K562 (cell line): Measurements from ENCODE around the gene TTLL9. TPM values are rescaled to one million over a fixed set of nuclear protein-coding genes. Genes with fewer than 3 reads are reported as not detected.

Source experiments
- E4F1 ChIP-seq: fragments of 250-450 bp; sonication (Bioruptor Pico); IDR thresholded peaks from 2 replicates; pipeline ENCODE4 v1.5.0; 2021; ENCODE audit warnings: mild to moderate bottlenecking, borderline replicate concordance
- ELK1 ChIP-seq: sonication (generic); formaldehyde crosslinking; IDR thresholded peaks from 2 replicates; pipeline ENCODE4 v1.8.1; 2022; ENCODE audit warnings: missing genetic modification reagents
- FOXJ3 ChIP-seq: sonication (generic); formaldehyde crosslinking; IDR thresholded peaks from 2 replicates; pipeline ENCODE4 v1.4.0; 2020; ENCODE audit warnings: mild to moderate bottlenecking, missing genetic modification reagents
- HMG20A ChIP-seq: fragments of 450-650 bp; formaldehyde crosslinking; conservative IDR thresholded peaks from 2 replicates; pipeline ENCODE4 v1.4.0; 2020; ENCODE audit warnings: mild to moderate bottlenecking, mixed read lengths
- HMG20B ChIP-seq: fragments of 250-450 bp; sonication (Bioruptor Pico); IDR thresholded peaks from 2 replicates; pipeline ENCODE4 v1.5.0; 2021; ENCODE audit warnings: mild to moderate bottlenecking
- MITF ChIP-seq: IDR thresholded peaks from 2 replicates; pipeline ENCODE4 v1.6.1; 2014; ENCODE audit warnings: antibody characterized with exemption
- SMAD2 ChIP-seq: fragments of 150-350 bp; IDR thresholded peaks from 2 replicates; pipeline ENCODE4 v1.6.1; 2014; ENCODE audit warnings: low read depth, mild to moderate bottlenecking, low read length
- SUPT5H ChIP-seq: fragments of 450-650 bp; IDR thresholded peaks from 2 replicates; pipeline ENCODE4 v1.6.1; 2016
- TAL1 ChIP-seq: fragments of 450-650 bp; IDR thresholded peaks from 2 replicates; pipeline ENCODE4 v1.6.1; 2016; ENCODE audit warnings: mild to moderate bottlenecking
- THAP12 ChIP-seq: fragments of 250-450 bp; sonication (Bioruptor Pico); IDR thresholded peaks from 2 replicates; pipeline ENCODE4 v1.9.0; 2021; ENCODE audit warnings: mild to moderate bottlenecking, inconsistent platforms
- ZBTB34 ChIP-seq: fragments of 250-450 bp; sonication (Bioruptor Pico); IDR thresholded peaks from 2 replicates; pipeline ENCODE4 v1.8.0; 2021; ENCODE audit warnings: mild to moderate bottlenecking, moderate library complexity
- ZNF174 ChIP-seq: fragments of 250-450 bp; sonication (Bioruptor Pico); IDR thresholded peaks from 2 replicates; pipeline ENCODE4 v1.4.0; 2020; ENCODE audit warnings: mild to moderate bottlenecking
- ZNF384 ChIP-seq: IDR thresholded peaks from 2 replicates; pipeline ENCODE4 v1.6.1; 2012; ENCODE audit warnings: low read depth, low read length, improper control_type of control experiment
- ZNF586 ChIP-seq: fragments of 450-650 bp; formaldehyde crosslinking; conservative IDR thresholded peaks from 2 replicates; pipeline ENCODE4 v1.4.0; 2020; ENCODE audit warnings: mild to moderate bottlenecking, moderate library complexity
- polyA plus RNA-seq, 8 experiments: library from polyadenylated mRNA; depleted of rRNA in 4 of 8; stranded (reverse) in 5 of 8; unstranded in 3 of 8; fragments of >200 nt; fragmentation: Nextera tagmentation in 2 of 8; fragmentation: Illumina TruSeq in 1 of 8; extraction: Ambion mirVana in 2 of 8; extraction: Trizol in 1 of 8; gene quantifications; 2 replicates each; pipeline versions ENCODE4 v1.2.1 to v1.2.3, GENCODE V29; 2011 to 2014; ENCODE audit warnings: inconsistent platforms in 1 of 8, missing spikeins in 1 of 8
- total RNA-seq, 7 experiments: library from RNA; depleted of rRNA in 6 of 7; stranded (reverse); fragments of >200 nt in 6 of 7; fragmentation: Illumina TruSeq in 2 of 7; extraction: Trizol in 2 of 7; gene quantifications; 2 replicates each; pipeline versions ENCODE4 v1.2.1 to v1.2.3, GENCODE V29; 2011 to 2021; ENCODE audit warnings: low replicate concordance in 1 of 7

The TTLL9 gene
- total and polyA plus RNA-seq, 9 of the 15 experiments (the other 6 are each of a cell fraction or from before 2014, with no cell fraction given), result 0.06 to 0.07 TPM; not detected in 7

GRCh38 chr20:31968291-31969126 is 98.1 kb downstream of the TTLL9 start (continued):
- no peak; the same call in 1 of the 2 replicates for TF ChIP-seq ELK1 (CRISPR knock-in tag)
- TF ChIP-seq FOXJ3 (CRISPR knock-in tag), result peak; percentile 98
- TF ChIP-seq ZNF384, result no peak
- no peak for TF ChIP-seq SUPT5H
- TF ChIP-seq E4F1 (CRISPR knock-in tag), result no peak
- TF ChIP-seq ZNF586 (CRISPR knock-in tag), result no peak
- TF ChIP-seq TAL1, result no peak
- TF ChIP-seq HMG20A (CRISPR knock-in tag), result no peak
- no peak for TF ChIP-seq HMG20B
- no peak for TF ChIP-seq SMAD2
- TF ChIP-seq MITF, result no peak
- no peak for TF ChIP-seq ZNF174
- no peak for TF ChIP-seq ZBTB34 (CRISPR knock-in tag)
- TF ChIP-seq THAP12, result no peak
